GM10266 (cell line): ENCODE measurements around the gene APH1B.
A peak's percentile ranks its signal among the peaks of the same experiment; 100 is the strongest.

Source experiments
- DNase-seq: peaks from one replicate; pipeline ENCODE4 v3.0.0; 2012; ENCODE audit errors: extremely low spot score
- TF ChIP-seq, protein P1 (sequence below): IDR thresholded peaks from 2 replicates; pipeline ENCODE4 v1.5.1; 2012; ENCODE audit warnings: mild to moderate bottlenecking, low read depth; ENCODE audit not compliant: control insufficient read depth, insufficient read depth; ENCODE audit errors: missing control alignments

Gene APH1B

DNA sequence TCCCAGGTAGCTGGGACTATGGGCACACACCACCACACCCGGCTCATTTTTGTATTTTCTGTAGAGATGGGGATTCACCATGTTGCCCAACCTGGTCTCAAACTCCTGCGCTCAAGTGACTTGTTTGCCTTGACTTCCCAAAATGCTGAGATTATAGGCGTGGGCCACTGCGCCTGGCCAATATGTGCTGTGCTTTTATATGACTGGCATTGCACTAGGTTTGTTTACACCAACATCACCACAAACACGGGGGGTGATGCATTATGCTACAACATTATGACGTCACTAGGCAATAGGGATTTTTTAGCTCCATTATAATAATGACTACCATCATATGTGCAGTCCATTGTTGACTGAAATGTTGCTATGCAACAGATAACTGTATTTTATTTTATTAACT is 6.9 kb downstream of the APH1B start:
- DNase-seq: no peak
- TF ChIP-seq, protein P1, sequence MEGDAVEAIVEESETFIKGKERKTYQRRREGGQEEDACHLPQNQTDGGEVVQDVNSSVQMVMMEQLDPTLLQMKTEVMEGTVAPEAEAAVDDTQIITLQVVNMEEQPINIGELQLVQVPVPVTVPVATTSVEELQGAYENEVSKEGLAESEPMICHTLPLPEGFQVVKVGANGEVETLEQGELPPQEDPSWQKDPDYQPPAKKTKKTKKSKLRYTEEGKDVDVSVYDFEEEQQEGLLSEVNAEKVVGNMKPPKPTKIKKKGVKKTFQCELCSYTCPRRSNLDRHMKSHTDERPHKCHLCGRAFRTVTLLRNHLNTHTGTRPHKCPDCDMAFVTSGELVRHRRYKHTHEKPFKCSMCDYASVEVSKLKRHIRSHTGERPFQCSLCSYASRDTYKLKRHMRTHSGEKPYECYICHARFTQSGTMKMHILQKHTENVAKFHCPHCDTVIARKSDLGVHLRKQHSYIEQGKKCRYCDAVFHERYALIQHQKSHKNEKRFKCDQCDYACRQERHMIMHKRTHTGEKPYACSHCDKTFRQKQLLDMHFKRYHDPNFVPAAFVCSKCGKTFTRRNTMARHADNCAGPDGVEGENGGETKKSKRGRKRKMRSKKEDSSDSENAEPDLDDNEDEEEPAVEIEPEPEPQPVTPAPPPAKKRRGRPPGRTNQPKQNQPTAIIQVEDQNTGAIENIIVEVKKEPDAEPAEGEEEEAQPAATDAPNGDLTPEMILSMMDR: no peak

DNA sequence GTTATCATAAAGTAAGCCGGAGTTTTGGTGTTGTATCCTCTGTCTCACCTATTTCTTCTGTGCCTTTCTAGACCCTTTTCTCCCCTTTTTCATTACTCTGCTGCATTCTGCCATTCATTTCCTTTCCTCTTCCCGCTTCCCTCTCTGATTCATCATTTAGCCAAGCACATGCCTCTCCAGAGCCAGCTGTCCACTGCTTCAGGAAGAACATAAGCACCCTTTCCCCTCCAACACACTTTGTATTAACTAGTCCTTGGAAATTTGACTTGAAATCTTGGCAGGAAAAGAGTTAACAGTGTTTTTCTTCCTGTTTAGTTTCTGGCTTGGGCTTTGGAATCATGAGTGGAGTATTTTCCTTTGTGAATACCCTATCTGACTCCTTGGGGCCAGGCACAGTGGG is 9.7 kb downstream of the APH1B start:
- no peak for DNase-seq
- TF ChIP-seq, protein P1: no peak

DNA sequence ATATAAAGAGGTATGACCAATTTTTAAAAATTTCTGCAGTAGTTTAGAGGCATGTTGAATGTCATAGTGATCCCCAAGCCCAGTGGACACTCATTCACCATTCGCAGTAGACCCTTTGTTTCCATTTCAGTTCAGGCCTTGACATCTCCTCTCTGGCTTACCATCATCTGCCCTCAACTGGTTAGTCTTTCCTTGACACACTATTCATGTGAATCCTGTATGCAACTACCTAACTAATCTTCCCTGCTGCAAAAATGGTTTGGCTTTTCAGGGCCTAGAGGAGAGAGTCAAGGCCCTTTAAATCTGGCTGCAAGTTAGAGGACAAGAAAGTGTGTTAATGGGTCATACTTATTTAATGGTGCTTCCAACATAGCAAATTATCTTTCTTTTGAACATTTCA is 10.9 kb downstream of the APH1B start:
- TF ChIP-seq, protein P1: no peak
- no peak for DNase-seq

DNA sequence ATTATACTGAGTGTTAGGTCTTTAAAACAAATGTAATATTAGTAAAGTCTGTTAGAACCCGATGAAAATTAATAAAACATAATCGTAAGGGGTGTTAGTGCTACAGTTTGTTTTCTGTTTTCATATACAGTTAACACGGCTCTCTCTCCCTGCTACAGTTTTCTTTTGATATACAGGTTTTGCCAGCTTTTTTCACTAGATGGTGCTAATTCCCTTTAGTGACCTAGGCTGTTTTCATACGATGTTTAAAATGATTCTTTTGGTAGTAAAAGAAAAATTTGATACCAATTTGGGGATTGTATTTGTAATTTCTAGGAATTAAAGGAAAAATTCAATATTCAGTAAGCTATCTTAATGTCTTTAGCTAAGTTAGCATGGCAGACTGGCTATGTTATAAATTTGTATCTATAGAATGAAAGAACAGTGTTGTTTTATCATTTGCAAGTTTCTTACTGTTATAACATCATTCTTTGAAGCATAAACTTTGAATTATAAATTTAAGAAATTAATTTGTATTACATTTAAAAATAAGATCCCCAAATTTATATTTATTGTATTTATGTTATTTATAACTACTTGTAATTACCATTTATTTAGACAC is 11.5 kb downstream of the APH1B start:
- DNase-seq: peak; percentile 46
- TF ChIP-seq, protein P1: peak; percentile 51

DNA sequence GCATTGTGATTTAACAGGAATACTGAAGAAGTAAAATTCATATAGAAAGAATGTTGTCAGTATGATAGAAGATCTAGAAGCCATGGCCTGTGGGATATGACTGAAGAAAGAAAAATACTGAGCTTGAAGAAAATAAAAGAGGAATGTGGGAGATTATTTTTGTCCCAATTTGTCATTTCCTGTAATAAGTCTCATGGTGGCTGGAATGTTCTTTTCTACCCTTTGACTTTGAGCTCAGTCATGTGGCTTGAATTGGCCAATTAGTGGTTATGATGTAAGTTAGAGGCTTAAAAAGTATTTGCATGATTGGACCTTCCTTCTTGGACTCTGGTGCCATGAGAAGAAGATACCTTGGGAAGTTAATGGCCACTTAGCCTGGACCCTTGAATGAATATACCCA is 14.1 kb downstream of the APH1B start:
- DNase-seq: no peak

DNA sequence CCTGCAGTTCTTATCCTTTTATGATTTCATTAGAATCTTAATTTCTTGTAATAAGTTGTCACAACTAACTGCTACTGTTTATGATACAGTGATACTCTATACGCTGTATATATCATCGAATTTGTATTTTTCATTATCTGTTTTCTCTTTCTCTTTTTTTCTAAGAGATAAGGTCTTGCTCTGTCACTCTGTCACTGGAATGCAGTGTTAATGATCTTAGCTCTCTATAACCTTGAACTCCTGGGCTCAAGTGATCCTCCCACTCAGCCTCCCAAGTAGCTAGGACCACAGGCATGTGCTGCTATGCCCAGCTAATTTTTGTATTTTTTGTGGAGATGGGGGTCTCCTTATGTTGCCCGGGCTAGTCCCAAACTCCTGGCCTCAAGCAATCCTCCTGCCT is 14.8 kb downstream of the APH1B start:
- no peak for DNase-seq
- TF ChIP-seq, protein P1: no peak

More for the DNA sequence above, 14.1 kb downstream of the APH1B start:
- TF ChIP-seq, protein P1: no peak

DNA sequence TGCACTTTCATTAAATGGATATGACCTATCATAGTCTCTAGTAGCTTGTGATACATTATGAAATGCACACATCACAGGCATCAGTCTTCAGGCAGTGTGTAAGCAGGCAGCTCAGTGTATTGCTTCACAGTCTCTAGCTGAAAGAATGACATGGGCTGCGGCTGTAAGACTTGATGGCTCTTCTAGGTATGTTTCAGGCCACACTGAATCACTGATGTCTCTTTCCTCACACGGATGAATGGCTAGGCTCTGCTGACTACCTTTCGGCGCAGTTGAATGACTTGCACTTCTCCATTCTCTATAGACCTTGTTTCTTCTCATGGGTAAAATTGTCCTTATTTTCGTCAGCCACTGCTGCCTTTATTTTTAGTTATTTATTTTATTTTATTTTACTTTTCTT is 15.4 kb downstream of the APH1B start:
- DNase-seq: no peak
- TF ChIP-seq, protein P1: no peak
